K562 (cell line): Measurements from ENCODE around the gene RCSD1. TPM values are rescaled to one million over a fixed set of nuclear protein-coding genes. Genes with fewer than 3 reads are reported as not detected.

Experiments used
- ETV6 ChIP-seq, 3 experiments: fragments of 150-350 bp in 1 of 3; sonication (generic) in 1 of 3; formaldehyde crosslinking in 1 of 3; IDR thresholded peaks; 2 replicates each; pipeline versions ENCODE4 v1.6.1 to v1.8.0; 2014 to 2022; ENCODE audit warnings: borderline replicate concordance in 2 of 3, low read depth in 2 of 3, antibody characterized with exemption in 1 of 3, low read length in 1 of 3, mild to moderate bottlenecking in 1 of 3, missing genetic modification reagents in 1 of 3
- RBM34 ChIP-seq: fragments of 200-400 bp; formaldehyde crosslinking; IDR thresholded peaks from 2 replicates; pipeline ENCODE4 v1.6.1; 2018; ENCODE audit warnings: low read length, borderline replicate concordance; ENCODE audit not compliant: insufficient read depth
- polyA plus RNA-seq, 8 experiments: library from polyadenylated mRNA; depleted of rRNA in 4 of 8; stranded (reverse) in 5 of 8; unstranded in 3 of 8; fragments of >200 nt; fragmentation: Nextera tagmentation in 2 of 8; fragmentation: Illumina TruSeq in 1 of 8; extraction: Ambion mirVana in 2 of 8; extraction: Trizol in 1 of 8; gene quantifications; 2 replicates each; pipeline versions ENCODE4 v1.2.1 to v1.2.3, GENCODE V29; 2011 to 2014; ENCODE audit warnings: inconsistent platforms in 1 of 8, missing spikeins in 1 of 8
- total RNA-seq, 7 experiments: library from RNA; depleted of rRNA in 6 of 7; stranded (reverse); fragments of >200 nt in 6 of 7; fragmentation: Illumina TruSeq in 2 of 7; extraction: Trizol in 2 of 7; gene quantifications; 2 replicates each; pipeline versions ENCODE4 v1.2.1 to v1.2.3, GENCODE V29; 2011 to 2021; ENCODE audit warnings: low replicate concordance in 1 of 7
- TF ChIP-seq, protein P1 (sequence below): fragments of 450-650 bp; IDR thresholded peaks from one replicate; pipeline ENCODE4 v1.6.1; 2018; ENCODE audit warnings: mild to moderate bottlenecking, moderate library complexity; ENCODE audit not compliant: partially characterized antibody
- TF ChIP-seq, protein P2 (sequence below): fragments of 250-450 bp; sonication (Bioruptor Pico); IDR thresholded peaks from 2 replicates; pipeline ENCODE4 v1.4.0; 2020; ENCODE audit warnings: borderline replicate concordance
- TF ChIP-seq, protein P3 (sequence below), 2 experiments: fragments of 450-650 bp in 1 of 2; IDR thresholded peaks; 2 replicates each; pipeline ENCODE4 v1.6.1; 2011 to 2017; ENCODE audit warnings: low read depth in 2 of 2, antibody characterized with exemption in 1 of 2, borderline replicate concordance in 1 of 2, low read length in 1 of 2, mild to moderate bottlenecking in 1 of 2, mixed read lengths in 1 of 2; ENCODE audit not compliant: control insufficient read depth in 1 of 2
- TF ChIP-seq, protein P4 (sequence below): fragments of 200-600 bp; sonication (generic); IDR thresholded peaks from one replicate; pipeline ENCODE4 v1.6.1; 2012; ENCODE audit warnings: mild to moderate bottlenecking, low read depth, low read length, inconsistent platforms

Gene RCSD1
- total and polyA plus RNA-seq, 9 of the 15 experiments (the other 6 are each of a cell fraction or from before 2014, with no cell fraction given), result 7.8 to 69.8 (median 45.3) TPM

DNA sequence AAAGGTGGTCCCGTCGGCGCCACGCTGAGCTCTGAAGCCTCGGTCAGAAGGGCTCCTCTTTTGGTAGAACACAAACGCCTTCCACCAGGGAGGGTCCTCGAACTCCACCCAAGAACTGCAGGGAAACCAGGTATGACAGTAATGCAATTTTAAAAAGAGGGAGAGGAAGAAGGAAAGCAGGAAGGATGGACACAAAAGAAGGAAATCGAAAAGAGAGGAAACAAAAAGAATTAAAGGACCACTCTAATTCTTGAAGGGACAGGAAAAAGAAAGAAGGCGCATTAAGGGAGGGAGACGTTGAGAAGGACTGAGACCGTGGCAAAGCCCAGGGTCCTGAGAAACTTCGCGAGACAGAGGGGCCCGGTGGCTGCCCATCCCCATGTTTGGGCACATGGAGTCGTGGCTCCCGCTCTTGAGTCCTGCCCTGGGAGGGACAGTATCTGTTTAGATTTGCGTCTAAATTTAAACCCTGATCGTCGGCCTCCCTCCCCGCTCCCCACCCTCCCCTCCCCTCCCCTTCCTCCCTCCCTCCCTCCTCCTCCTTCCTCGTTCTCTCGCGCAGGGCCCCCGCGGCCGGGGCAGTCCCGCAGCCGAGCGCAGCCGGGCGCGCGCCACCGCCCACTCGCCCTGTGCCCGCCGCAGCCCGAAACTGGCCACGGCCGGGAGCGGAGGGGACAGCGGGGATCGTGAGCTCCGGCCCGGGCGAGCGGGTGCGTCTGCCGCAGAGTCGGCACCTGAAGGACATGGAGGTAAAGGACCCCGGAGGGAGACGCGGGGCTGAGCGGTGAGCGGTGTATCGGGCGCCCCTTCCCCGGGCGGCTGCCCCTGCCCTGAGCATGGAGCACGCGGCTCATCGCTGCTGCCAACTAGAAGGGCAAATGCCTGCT lies at the start of gene RCSD1 (continued):
- TF ChIP-seq ETV6 (IDR thresholded peaks at IDR 0.05; ENCODE audit: borderline replicate concordance in 1 of 2, low read depth in 2 of 2, low read length in 1 of 2), result peak in 1 of 2 experiments; percentile 61; a peak in 1 of 4 replicates
- no peak for TF ChIP-seq ETV6 (CRISPR knock-in tag; IDR thresholded peaks at IDR 0.05; ENCODE audit: borderline replicate concordance)
- no peak for TF ChIP-seq RBM34
- TF ChIP-seq, protein P1, sequence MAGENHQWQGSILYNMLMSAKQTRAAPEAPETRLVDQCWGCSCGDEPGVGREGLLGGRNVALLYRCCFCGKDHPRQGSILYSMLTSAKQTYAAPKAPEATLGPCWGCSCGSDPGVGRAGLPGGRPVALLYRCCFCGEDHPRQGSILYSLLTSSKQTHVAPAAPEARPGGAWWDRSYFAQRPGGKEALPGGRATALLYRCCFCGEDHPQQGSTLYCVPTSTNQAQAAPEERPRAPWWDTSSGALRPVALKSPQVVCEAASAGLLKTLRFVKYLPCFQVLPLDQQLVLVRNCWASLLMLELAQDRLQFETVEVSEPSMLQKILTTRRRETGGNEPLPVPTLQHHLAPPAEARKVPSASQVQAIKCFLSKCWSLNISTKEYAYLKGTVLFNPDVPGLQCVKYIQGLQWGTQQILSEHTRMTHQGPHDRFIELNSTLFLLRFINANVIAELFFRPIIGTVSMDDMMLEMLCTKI, result no peak
- TF ChIP-seq, protein P2, sequence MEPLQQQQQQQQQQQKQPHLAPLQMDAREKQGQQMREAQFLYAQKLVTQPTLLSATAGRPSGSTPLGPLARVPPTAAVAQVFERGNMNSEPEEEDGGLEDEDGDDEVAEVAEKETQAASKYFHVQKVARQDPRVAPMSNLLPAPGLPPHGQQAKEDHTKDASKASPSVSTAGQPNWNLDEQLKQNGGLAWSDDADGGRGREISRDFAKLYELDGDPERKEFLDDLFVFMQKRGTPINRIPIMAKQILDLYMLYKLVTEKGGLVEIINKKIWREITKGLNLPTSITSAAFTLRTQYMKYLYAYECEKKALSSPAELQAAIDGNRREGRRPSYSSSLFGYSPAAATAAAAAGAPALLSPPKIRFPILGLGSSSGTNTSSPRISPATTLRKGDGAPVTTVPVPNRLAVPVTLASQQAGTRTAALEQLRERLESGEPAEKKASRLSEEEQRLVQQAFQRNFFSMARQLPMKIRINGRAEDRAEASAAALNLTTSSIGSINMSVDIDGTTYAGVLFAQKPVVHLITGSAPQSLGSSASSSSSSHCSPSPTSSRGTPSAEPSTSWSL (CRISPR knock-in tag), result no peak
- TF ChIP-seq, protein P3, sequence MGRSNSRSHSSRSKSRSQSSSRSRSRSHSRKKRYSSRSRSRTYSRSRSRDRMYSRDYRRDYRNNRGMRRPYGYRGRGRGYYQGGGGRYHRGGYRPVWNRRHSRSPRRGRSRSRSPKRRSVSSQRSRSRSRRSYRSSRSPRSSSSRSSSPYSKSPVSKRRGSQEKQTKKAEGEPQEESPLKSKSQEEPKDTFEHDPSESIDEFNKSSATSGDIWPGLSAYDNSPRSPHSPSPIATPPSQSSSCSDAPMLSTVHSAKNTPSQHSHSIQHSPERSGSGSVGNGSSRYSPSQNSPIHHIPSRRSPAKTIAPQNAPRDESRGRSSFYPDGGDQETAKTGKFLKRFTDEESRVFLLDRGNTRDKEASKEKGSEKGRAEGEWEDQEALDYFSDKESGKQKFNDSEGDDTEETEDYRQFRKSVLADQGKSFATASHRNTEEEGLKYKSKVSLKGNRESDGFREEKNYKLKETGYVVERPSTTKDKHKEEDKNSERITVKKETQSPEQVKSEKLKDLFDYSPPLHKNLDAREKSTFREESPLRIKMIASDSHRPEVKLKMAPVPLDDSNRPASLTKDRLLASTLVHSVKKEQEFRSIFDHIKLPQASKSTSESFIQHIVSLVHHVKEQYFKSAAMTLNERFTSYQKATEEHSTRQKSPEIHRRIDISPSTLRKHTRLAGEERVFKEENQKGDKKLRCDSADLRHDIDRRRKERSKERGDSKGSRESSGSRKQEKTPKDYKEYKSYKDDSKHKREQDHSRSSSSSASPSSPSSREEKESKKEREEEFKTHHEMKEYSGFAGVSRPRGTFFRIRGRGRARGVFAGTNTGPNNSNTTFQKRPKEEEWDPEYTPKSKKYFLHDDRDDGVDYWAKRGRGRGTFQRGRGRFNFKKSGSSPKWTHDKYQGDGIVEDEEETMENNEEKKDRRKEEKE (IDR thresholded peaks at IDR 0.05; ENCODE audit: borderline replicate concordance in 1 of 2, control insufficient read depth in 1 of 2, low read depth in 2 of 2, low read length in 1 of 2), result no peak
- TF ChIP-seq, protein P4, sequence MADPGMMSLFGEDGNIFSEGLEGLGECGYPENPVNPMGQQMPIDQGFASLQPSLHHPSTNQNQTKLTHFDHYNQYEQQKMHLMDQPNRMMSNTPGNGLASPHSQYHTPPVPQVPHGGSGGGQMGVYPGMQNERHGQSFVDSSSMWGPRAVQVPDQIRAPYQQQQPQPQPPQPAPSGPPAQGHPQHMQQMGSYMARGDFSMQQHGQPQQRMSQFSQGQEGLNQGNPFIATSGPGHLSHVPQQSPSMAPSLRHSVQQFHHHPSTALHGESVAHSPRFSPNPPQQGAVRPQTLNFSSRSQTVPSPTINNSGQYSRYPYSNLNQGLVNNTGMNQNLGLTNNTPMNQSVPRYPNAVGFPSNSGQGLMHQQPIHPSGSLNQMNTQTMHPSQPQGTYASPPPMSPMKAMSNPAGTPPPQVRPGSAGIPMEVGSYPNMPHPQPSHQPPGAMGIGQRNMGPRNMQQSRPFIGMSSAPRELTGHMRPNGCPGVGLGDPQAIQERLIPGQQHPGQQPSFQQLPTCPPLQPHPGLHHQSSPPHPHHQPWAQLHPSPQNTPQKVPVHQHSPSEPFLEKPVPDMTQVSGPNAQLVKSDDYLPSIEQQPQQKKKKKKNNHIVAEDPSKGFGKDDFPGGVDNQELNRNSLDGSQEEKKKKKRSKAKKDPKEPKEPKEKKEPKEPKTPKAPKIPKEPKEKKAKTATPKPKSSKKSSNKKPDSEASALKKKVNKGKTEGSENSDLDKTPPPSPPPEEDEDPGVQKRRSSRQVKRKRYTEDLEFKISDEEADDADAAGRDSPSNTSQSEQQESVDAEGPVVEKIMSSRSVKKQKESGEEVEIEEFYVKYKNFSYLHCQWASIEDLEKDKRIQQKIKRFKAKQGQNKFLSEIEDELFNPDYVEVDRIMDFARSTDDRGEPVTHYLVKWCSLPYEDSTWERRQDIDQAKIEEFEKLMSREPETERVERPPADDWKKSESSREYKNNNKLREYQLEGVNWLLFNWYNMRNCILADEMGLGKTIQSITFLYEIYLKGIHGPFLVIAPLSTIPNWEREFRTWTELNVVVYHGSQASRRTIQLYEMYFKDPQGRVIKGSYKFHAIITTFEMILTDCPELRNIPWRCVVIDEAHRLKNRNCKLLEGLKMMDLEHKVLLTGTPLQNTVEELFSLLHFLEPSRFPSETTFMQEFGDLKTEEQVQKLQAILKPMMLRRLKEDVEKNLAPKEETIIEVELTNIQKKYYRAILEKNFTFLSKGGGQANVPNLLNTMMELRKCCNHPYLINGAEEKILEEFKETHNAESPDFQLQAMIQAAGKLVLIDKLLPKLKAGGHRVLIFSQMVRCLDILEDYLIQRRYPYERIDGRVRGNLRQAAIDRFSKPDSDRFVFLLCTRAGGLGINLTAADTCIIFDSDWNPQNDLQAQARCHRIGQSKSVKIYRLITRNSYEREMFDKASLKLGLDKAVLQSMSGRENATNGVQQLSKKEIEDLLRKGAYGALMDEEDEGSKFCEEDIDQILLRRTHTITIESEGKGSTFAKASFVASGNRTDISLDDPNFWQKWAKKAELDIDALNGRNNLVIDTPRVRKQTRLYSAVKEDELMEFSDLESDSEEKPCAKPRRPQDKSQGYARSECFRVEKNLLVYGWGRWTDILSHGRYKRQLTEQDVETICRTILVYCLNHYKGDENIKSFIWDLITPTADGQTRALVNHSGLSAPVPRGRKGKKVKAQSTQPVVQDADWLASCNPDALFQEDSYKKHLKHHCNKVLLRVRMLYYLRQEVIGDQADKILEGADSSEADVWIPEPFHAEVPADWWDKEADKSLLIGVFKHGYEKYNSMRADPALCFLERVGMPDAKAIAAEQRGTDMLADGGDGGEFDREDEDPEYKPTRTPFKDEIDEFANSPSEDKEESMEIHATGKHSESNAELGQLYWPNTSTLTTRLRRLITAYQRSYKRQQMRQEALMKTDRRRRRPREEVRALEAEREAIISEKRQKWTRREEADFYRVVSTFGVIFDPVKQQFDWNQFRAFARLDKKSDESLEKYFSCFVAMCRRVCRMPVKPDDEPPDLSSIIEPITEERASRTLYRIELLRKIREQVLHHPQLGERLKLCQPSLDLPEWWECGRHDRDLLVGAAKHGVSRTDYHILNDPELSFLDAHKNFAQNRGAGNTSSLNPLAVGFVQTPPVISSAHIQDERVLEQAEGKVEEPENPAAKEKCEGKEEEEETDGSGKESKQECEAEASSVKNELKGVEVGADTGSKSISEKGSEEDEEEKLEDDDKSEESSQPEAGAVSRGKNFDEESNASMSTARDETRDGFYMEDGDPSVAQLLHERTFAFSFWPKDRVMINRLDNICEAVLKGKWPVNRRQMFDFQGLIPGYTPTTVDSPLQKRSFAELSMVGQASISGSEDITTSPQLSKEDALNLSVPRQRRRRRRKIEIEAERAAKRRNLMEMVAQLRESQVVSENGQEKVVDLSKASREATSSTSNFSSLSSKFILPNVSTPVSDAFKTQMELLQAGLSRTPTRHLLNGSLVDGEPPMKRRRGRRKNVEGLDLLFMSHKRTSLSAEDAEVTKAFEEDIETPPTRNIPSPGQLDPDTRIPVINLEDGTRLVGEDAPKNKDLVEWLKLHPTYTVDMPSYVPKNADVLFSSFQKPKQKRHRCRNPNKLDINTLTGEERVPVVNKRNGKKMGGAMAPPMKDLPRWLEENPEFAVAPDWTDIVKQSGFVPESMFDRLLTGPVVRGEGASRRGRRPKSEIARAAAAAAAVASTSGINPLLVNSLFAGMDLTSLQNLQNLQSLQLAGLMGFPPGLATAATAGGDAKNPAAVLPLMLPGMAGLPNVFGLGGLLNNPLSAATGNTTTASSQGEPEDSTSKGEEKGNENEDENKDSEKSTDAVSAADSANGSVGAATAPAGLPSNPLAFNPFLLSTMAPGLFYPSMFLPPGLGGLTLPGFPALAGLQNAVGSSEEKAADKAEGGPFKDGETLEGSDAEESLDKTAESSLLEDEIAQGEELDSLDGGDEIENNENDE, result no peak
